Measurements from ENCODE around the gene PLEKHJ1. TPM values are rescaled to one million over a fixed set of nuclear protein-coding genes. Genes with fewer than 3 reads are reported as not detected.

PLEKHJ1 gene
- total and polyA plus RNA-seq, 2 of the 13 experiments (the other 11 are each of a cell fraction or from before 2014, with no cell fraction given): 70.5 to 130 TPM

GRCh38 chr19:2236314-2237050 lies at the start of gene PLEKHJ1, which contains the start of gene SF3A2 (continued):
- TF ChIP-seq HNRNPH1 (optimal IDR thresholded peaks at IDR 0.05; ENCODE audit: low read depth, low read length): no peak
- peak; percentile 21; the same call in 1 of the 2 replicates for TF ChIP-seq ZHX2 (IDR thresholded peaks at IDR 0.05; ENCODE audit: low read depth)
- TF ChIP-seq ZHX2 (CRISPR knock-in tag; IDR thresholded peaks at IDR 0.05; ENCODE audit: borderline replicate concordance): 0 out of 2 replicates have a peak, but pooled peaks have one; percentile 21
- TF ChIP-seq PRDM15 (CRISPR knock-in tag; IDR thresholded peaks at IDR 0.05): 0 out of 2 replicates have a peak, but pooled peaks have one; percentile 71
- peak; percentile 73 for TF ChIP-seq FOXA3 (CRISPR knock-in tag; IDR thresholded peaks at IDR 0.05)
- 0 out of 2 replicates have a peak, but pooled peaks have one; percentile 23 for TF ChIP-seq ZNF260 (CRISPR knock-in tag; IDR thresholded peaks at IDR 0.05; ENCODE audit: borderline replicate concordance, low read depth)
- no peak for TF ChIP-seq MBNL3 (CRISPR knock-in tag; conservative IDR thresholded peaks at IDR 0.05)
- no peak; the same call in 1 of the 2 replicates for TF ChIP-seq NFE2L1 (CRISPR knock-in tag; IDR thresholded peaks at IDR 0.05; ENCODE audit: borderline replicate concordance)
- TF ChIP-seq ZNF136 (CRISPR knock-in tag; IDR thresholded peaks at IDR 0.05; ENCODE audit: low read depth): peak; percentile 93
- TF ChIP-seq STAG1 (CRISPR knock-in tag; IDR thresholded peaks at IDR 0.05): peak; percentile 96
- TF ChIP-seq GATAD2A (CRISPR knock-in tag; IDR thresholded peaks at IDR 0.05): peak; percentile 52; the same call in 1 of the 2 replicates
- TF ChIP-seq TRAFD1 (CRISPR knock-in tag; IDR thresholded peaks at IDR 0.05; ENCODE audit: borderline replicate concordance): peak; percentile 82; the same call in 1 of the 2 replicates
- peak; percentile 77; the same call in 1 of the 2 replicates for TF ChIP-seq ZNF292 (CRISPR knock-in tag; IDR thresholded peaks at IDR 0.05; ENCODE audit: borderline replicate concordance, low read depth)
- peak; percentile 86 for TF ChIP-seq ZBTB26 (CRISPR knock-in tag; IDR thresholded peaks at IDR 0.05; ENCODE audit: borderline replicate concordance)
- 0 out of 4 replicates have a peak, but pooled peaks of 1 of the 2 experiments have one; percentile 0 for TF ChIP-seq MAFK (conservative IDR thresholded peaks at IDR 0.05 in 1 of 2, IDR thresholded peaks at IDR 0.05 in 1 of 2; ENCODE audit: low read length in 2 of 2)
